ENCODE results near the gene C14orf119.

The C14orf119 gene

DNA sequence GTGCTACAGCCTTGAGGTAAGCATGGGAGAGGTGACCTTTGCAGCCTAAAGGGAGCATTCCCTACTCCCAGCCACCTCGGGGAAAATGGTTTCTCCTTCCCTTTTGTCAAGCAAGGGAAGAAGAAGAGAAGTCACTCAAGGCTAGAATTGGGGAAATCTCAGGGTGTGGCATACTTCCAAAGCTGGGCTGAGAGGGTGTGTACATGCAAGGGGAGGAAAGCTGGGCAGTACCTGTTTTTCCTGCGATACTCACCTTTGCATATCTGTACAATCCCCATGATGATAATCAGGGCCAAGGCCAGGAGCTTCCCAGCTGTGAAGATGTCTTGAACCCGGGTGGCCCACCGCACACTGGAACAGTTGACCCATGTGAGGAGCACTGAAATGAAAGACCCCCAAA is 47.5 kb downstream of the C14orf119 start:
- no peaks in the 10 kb centered on the region for H3K27me3 Mint-ChIP-seq
- H3K36me3 Mint-ChIP-seq (ENCODE audit: low read depth): peaks cover 100% of the 10 kb centered on the region
- no peak overlapping the region for H3K4me3 Mint-ChIP-seq
- no peaks in the 10 kb centered on the region for H3K9me3 Mint-ChIP-seq
- intact Hi-C loops (cut with micrococcal nuclease): no loop called here
- H3K4me1 Mint-ChIP-seq (ENCODE audit: low read depth): peaks cover 22% of the 10 kb centered on the region
- no peak overlapping the region for H3K27ac Mint-ChIP-seq

DNA sequence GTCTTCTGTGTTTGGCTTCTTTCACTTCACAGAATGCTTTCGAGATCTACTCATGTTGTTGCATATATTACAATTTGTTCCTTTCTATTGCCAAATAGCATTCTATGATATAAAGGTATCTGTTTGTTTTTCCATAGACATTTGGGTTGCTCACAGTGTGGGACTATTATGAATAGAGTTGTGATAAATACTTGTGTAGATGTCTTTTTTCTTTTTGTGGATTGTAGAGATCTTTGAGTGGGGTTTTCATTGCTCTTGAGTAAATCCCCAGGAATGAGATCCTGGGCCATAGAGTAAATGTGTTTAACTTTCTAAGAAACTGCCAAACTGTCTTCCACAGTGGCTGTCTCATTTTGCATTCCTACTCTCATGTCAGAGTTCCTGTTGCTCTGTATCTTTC is 48.6 kb downstream of the C14orf119 start:
- Mint-ChIP-seq H3K27ac (no peak overlapping the region), H3K4me1 (ENCODE audit: low read depth) (peaks cover 27% of the 10 kb centered on the region), H3K4me3 (no peak overlapping the region), H3K36me3 (ENCODE audit: low read depth) (peaks cover 100% of the 10 kb centered on the region), H3K9me3 (no peaks in the 10 kb centered on the region), H3K27me3 (no peaks in the 10 kb centered on the region)
- intact Hi-C loops (cut with micrococcal nuclease): no loop called here

DNA sequence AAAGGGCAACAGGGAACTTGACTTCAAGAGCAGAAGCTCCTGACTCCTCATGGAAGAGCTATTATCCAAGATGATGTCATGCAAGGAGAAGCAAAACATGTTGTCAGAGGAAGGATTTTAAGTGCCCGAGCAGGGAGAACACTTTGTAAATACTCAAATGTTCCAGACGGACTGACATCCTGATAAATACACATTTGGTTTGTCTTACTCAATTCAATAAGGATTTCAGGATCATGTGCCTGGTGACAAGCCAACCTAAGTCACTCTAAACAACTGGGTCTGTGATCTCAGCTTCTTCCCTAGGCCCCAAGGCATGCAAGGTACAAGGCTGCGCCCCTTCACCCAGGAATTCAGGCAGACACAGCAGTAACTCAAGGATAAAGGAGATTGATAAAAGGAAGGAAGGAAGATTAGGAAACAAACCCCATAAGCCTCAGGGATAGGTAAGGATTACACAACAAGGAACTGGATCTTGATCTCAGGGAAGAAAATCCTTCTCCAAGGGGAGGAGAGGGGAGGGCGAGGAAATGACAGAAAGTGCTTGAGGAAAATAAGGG is 50.6 kb downstream of the C14orf119 start:
- Mint-ChIP-seq H3K9me3 (no peaks in the 10 kb centered on the region), H3K4me3 (no peak overlapping the region), H3K27ac (no peak overlapping the region), H3K27me3 (no peaks in the 10 kb centered on the region), H3K4me1 (ENCODE audit: low read depth) (peaks cover 41% of the 10 kb centered on the region), H3K36me3 (ENCODE audit: low read depth) (peaks cover 99% of the 10 kb centered on the region)
- intact Hi-C loops (cut with micrococcal nuclease): no loop called here

DNA sequence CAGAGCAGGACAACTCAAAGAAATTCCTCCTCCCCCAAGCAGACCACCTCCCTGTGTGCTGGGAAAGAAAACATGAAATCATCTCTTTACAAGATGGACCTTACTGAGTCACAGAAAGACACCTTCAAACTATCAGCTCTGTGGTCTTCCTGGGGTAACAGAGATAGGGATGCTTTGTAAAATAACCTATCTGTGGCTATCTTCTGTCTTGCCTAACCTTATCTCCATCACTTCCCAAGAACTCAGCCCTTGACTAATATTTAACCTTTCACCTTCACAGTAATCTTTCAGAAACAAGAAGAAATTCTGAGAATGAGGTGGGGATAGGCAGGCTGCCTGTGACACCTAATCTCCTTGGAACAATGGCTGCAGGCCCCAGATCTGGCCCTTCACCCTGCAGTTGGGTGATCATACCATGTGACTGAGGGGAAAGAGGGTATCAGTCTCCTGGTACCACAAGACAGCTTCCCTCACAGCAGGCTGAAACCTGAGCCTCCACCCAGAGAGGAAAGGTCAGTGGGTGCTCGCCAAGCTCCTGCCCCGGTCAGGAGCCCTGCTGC is 51.1 kb downstream of the C14orf119 start:
- no peaks in the 10 kb centered on the region for H3K9me3 Mint-ChIP-seq
- no peaks in the 10 kb centered on the region for H3K27me3 Mint-ChIP-seq
- H3K4me1 Mint-ChIP-seq (ENCODE audit: low read depth): peaks cover 47% of the 10 kb centered on the region
- intact Hi-C loops (cut with micrococcal nuclease): no loop called here
- no peak overlapping the region for H3K4me3 Mint-ChIP-seq
- H3K27ac Mint-ChIP-seq: no peak overlapping the region
- H3K36me3 Mint-ChIP-seq (ENCODE audit: low read depth): peaks cover 99% of the 10 kb centered on the region

DNA sequence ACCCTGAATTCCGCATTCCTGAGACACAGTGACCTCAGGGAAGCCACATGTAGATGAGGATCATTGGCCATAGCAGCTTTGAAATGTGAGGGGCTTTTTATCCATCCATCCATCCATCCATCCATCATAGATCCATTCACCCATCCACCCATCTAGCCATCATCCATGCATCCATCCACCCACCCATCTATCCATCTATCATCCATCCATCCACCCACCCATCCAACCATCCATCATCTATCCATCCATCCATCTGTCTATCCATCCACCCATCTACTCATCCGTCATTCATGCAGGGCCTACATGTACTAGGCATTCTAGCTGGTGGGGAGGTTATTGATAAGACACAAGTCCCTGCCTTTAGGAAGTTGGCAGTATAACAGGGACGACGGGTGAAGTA is 51.7 kb downstream of the C14orf119 start:
- H3K4me3 Mint-ChIP-seq: no peak overlapping the region
- intact Hi-C loops (cut with micrococcal nuclease): no loop called here

DNA sequence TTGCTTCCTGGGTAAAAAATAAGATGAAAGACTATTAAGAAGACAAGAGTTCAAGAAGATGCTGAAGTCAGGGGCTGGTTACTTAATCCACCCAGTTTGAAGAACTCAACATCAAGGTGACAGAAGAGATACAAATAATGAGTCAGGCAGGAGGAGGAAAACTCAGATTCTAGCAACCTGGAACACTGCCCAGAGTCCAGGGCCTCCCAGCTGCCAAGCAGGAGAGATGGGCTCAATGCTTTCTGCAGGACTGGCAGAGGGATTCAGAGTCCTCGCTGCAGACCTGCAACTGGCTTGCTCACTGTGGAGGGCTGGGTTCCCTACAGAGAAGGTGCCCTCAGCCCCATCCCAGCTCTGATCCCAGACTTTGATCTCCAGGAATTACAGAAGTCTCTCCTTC is 52.4 kb downstream of the C14orf119 start:
- Mint-ChIP-seq H3K4me3 (no peak overlapping the region), H3K9me3 (no peaks in the 10 kb centered on the region), H3K4me1 (ENCODE audit: low read depth) (peaks cover 47% of the 10 kb centered on the region), H3K36me3 (ENCODE audit: low read depth) (peaks cover 98% of the 10 kb centered on the region), H3K27ac (no peak overlapping the region), H3K27me3 (no peaks in the 10 kb centered on the region)
- intact Hi-C loops (cut with micrococcal nuclease): no loop called here

More for the DNA sequence above, 51.7 kb downstream of the C14orf119 start:
- no peaks in the 10 kb centered on the region for H3K27me3 Mint-ChIP-seq
- no peaks in the 10 kb centered on the region for H3K9me3 Mint-ChIP-seq
- peaks cover 47% of the 10 kb centered on the region for H3K4me1 Mint-ChIP-seq (ENCODE audit: low read depth)
- H3K36me3 Mint-ChIP-seq (ENCODE audit: low read depth): peaks cover 99% of the 10 kb centered on the region
- no peak overlapping the region for H3K27ac Mint-ChIP-seq

DNA sequence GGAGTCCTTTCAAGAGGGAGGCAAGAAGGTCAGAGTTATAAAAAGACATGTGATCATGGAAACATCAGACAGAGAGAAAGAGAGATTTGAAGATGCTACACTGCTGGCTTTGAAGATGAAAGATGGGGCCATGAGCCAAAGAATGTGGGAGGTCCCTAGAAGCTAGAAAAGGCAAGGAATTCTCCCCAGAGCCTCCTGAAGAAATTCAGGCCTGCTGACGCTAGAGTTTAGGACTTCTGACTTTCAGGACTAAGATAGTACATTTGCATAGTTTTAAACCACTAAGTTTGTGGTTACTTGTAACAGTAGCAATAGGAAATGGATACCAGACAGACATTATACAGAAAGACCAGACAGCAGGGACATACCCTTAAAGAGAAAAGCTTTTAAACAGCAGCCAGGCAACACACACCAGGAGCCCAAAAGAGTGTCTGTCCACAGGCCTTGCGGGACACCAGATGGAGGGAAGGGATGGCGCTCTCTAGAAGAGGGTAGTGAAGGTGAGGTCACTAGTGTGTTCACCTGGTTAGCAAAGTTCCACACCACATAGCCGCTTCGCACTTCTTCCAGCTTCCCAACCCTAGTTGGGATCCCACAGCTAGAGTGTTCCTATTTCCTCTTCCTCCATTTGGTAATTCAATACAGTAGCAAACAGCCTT is 53.4 kb downstream of the C14orf119 start:
- intact Hi-C loops (cut with micrococcal nuclease): no loop called here
- Mint-ChIP-seq H3K4me3 (no peak overlapping the region), H3K4me1 (ENCODE audit: low read depth) (peaks cover 55% of the 10 kb centered on the region)

DNA sequence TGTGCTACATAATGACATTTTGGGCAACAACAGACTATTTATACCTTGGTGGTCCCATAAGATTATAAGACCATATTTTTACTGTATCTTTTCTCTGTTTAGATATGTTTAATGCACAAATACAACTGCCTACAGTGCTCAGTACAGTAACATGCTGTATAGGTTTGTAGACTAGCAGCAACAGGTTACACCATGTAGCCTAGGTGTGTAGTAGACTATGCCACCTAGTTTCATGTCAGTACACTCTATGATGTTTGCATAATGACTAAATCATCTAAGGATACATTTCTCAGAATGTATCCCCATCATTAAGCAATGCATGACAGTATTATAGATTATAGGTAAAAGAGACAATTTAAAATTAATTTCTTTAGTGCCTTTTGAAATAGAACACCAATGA is 54.4 kb downstream of the C14orf119 start:
- Mint-ChIP-seq H3K36me3 (ENCODE audit: low read depth) (peaks cover 93% of the 10 kb centered on the region), H3K4me1 (ENCODE audit: low read depth) (peaks cover 65% of the 10 kb centered on the region), H3K27ac (peak overlapping the region; percentile 7), H3K27me3 (no peaks in the 10 kb centered on the region), H3K4me3 (no peak overlapping the region), H3K9me3 (no peaks in the 10 kb centered on the region)
- intact Hi-C loops (cut with micrococcal nuclease): no loop called here

More for the DNA sequence above, 53.4 kb downstream of the C14orf119 start:
- H3K27ac Mint-ChIP-seq: peak overlapping the region; percentile 24
- H3K9me3 Mint-ChIP-seq: no peaks in the 10 kb centered on the region
- no peaks in the 10 kb centered on the region for H3K27me3 Mint-ChIP-seq
- peaks cover 96% of the 10 kb centered on the region for H3K36me3 Mint-ChIP-seq (ENCODE audit: low read depth)

Data from dendritic cell treated with granulocyte-macrophage colony-stimulating factor and Interleukin-4, amounts not matched to agents 40 ng/mL and 50 ng/mL, for 4 days (primary cell).